Upper lobe of left lung (tissue), 4 donors: Measurements from ENCODE around the gene SSB.

Experiments used
- EP300 ChIP-seq, 4 donors: sonication (generic); formaldehyde crosslinking; IDR thresholded peaks; one replicate each; pipeline ENCODE4 v1.5.1; 2017; ENCODE audit warnings: antibody characterized with exemption in 4 of 4, control low read depth in 2 of 4
- POLR2AphosphoS5 ChIP-seq, 2 donors: sonication (generic); formaldehyde crosslinking; IDR thresholded peaks; one replicate each; pipeline ENCODE4 v1.5.1; 2017; ENCODE audit warnings: antibody characterized with exemption in 2 of 2
- TF ChIP-seq, protein P1 (sequence below), 6 experiments: fragments of 450-650 bp in 4 of 6; fragments of 200-600 bp in 2 of 6; sonication (generic) in 2 of 6; IDR thresholded peaks; one replicate each; pipeline ENCODE4 v1.5.1; 2016 to 2019; ENCODE audit warnings: antibody characterized with exemption in 6 of 6

DNA sequence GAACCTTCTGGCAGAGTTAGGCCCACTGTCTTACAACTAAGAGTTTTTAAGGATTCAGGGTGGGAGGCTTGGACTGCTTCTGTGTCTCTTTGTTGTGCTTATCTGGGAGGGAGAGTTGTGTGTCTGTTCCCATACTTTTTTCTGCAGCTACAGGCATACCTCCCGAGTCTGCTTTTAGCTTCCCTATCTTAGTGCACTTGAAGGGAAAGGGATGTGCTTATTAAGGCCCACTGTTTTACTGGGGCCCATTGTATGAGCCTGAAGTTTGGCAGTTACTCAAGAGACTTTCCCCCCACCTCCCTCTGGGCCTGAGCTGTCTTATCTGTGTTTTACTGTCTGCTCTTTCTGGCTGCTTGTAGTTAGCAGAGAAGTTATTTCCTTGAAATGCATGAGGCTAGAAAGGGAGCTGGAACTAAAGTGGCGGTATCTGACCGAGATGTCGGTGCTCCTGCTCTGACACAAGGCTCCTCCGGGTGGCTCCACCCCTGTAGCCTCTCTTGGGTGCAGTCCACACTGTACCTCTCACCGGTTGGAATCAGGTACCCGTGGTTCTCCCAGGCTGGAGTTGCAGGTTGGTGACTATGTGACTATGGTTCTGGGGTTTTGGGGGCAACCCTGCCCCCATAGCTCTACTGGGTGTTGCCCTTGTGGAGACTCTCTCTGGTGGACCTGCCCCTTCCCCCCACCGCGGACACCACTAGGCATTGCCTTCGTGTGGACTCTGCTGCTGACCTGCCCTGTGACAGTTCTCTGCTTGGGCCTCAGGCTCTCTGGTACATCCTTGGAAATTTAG is 41.5 kb downstream of the SSB start:
- TF ChIP-seq, protein P1, sequence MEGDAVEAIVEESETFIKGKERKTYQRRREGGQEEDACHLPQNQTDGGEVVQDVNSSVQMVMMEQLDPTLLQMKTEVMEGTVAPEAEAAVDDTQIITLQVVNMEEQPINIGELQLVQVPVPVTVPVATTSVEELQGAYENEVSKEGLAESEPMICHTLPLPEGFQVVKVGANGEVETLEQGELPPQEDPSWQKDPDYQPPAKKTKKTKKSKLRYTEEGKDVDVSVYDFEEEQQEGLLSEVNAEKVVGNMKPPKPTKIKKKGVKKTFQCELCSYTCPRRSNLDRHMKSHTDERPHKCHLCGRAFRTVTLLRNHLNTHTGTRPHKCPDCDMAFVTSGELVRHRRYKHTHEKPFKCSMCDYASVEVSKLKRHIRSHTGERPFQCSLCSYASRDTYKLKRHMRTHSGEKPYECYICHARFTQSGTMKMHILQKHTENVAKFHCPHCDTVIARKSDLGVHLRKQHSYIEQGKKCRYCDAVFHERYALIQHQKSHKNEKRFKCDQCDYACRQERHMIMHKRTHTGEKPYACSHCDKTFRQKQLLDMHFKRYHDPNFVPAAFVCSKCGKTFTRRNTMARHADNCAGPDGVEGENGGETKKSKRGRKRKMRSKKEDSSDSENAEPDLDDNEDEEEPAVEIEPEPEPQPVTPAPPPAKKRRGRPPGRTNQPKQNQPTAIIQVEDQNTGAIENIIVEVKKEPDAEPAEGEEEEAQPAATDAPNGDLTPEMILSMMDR (IDR thresholded peaks at IDR 0.05), result no peak
- TF ChIP-seq EP300 (IDR thresholded peaks at IDR 0.05), result no peak
- TF ChIP-seq POLR2AphosphoS5 (IDR thresholded peaks at IDR 0.05), result no peak
